Measurements from ENCODE around the gene NCAPG.

DNA sequence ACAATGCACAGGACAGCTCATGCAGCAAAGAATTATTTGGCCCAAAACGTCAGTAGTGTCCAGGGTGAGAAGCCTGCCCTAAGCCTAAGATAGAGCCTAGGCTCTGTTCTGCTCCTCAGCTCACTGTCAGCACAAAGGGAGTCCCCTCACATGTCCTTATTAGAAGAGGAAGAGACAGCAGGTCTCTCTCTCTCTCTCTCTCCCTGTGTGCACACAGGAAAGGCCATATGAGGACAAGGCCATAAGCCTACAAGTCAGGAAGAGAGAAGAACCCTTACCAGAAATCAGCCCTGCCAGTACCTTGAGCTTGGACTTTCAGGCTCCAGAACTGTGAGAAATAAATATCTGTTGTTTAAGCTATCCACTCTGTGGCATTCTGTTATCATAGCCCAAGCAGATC, 49.7 kb upstream of the NCAPG start:
- TF ChIP-seq, protein P1, sequence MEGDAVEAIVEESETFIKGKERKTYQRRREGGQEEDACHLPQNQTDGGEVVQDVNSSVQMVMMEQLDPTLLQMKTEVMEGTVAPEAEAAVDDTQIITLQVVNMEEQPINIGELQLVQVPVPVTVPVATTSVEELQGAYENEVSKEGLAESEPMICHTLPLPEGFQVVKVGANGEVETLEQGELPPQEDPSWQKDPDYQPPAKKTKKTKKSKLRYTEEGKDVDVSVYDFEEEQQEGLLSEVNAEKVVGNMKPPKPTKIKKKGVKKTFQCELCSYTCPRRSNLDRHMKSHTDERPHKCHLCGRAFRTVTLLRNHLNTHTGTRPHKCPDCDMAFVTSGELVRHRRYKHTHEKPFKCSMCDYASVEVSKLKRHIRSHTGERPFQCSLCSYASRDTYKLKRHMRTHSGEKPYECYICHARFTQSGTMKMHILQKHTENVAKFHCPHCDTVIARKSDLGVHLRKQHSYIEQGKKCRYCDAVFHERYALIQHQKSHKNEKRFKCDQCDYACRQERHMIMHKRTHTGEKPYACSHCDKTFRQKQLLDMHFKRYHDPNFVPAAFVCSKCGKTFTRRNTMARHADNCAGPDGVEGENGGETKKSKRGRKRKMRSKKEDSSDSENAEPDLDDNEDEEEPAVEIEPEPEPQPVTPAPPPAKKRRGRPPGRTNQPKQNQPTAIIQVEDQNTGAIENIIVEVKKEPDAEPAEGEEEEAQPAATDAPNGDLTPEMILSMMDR (IDR thresholded peaks at IDR 0.05): no peak
- TF ChIP-seq POLR2A (IDR thresholded peaks at IDR 0.05): no peak

All from testis (tissue), 2 donors.